Fibroblast of gingiva (primary cell): ENCODE data around the gene HOXD3.
A peak's percentile ranks its signal among the peaks of the same experiment; 100 is the strongest.

ENCODE experiments used
- DNase-seq: peaks from one replicate; pipeline ENCODE4 v3.0.0-alpha.2; 2011; ENCODE audit warnings: low read depth

Gene HOXD3

DNA sequence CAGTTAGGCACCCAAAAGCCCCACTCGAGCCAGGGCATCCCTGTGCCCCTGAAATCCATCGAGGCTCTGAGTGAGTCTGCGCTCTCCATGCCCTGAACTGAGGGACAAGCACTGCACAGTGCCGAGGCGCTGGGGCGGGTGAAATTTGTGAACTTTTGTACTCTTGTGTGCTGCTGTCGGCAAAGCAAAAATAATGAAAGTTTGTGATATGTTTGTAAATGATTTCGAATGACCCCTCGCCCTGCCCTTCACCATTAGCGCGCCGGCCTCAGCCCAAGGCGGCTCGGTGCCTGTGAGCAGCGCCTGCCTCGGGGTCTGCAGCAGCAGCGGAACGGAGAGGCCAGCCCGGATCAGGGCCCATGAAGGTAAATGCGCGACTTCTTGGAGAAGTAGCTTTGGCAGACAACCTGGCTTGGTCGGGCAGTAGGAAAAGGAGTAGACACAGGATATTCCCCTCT, 7.6 kb upstream of the HOXD3 start:
- no peak for DNase-seq

DNA sequence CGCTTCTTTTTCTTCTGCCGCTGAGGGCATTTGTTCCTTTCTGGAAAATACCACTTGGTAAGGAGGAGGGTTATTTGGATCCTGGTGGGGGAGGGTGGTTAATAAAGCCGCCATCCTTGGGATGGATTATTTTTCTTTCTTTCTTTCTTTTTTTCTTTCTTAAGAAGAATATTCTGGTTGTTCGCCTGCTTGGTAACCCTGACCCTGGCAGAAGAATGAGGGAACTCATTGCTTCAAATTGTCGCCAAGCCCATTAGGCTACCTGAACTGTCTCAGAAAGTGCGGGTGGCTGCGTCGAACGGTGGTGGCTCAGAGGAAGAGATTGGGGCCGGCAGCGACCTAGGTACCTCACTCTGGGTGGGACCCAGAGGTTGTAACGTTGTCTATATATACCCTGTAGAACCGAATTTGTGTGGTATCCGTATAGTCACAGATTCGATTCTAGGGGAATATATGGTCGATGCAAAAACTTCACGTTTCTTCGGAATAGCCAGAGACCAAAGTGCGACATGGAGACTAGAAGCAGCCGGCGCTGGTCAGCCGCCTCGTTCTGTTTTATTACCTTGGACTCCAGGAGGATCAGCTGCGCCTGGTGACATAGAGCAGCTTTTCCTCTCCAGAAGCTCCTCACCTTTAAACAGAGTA, 7.0 kb upstream of the HOXD3 start:
- no peak for DNase-seq

DNA sequence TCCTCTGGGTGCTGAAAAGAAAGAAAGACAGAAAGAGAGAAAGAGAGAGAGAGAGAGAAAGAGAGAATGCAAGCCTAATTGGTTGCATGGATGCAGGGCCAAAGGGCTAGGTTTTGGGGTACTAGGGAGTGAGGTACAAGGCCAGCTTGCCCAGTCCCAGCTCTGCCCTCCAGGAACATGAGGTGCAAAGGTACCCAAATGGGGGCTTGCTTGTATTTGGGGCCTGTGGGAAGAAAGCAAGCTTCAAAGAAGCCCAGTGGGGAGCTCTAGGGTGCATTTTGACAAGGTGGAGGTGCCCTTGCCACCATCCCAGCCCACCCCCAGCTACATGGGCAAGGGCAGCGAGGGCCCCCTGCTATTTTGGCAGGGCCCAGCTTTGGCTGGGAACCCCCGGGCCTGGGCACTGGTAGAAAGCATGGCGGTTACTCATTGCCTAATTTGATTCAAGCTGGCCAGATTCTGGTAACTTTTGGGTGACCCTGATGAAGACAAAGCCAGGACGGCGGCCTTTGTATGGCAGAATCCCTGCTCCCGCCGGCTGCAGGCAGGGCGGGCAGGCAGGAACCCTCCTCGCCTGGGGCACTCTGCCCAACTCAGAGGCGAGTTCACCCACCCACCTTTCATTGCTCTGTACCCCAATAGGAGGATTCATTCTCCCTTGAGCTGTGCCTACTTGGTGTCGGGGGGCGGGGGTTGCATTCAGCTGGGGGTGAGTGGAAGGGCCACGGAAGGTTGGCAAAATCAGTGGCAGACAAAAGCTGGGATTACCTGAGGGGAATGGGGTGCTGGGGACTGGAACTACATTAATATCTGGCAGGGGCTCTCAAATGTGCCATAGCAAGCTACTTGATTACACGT, 6.3 kb upstream of the HOXD3 start:
- no peak for DNase-seq

DNA sequence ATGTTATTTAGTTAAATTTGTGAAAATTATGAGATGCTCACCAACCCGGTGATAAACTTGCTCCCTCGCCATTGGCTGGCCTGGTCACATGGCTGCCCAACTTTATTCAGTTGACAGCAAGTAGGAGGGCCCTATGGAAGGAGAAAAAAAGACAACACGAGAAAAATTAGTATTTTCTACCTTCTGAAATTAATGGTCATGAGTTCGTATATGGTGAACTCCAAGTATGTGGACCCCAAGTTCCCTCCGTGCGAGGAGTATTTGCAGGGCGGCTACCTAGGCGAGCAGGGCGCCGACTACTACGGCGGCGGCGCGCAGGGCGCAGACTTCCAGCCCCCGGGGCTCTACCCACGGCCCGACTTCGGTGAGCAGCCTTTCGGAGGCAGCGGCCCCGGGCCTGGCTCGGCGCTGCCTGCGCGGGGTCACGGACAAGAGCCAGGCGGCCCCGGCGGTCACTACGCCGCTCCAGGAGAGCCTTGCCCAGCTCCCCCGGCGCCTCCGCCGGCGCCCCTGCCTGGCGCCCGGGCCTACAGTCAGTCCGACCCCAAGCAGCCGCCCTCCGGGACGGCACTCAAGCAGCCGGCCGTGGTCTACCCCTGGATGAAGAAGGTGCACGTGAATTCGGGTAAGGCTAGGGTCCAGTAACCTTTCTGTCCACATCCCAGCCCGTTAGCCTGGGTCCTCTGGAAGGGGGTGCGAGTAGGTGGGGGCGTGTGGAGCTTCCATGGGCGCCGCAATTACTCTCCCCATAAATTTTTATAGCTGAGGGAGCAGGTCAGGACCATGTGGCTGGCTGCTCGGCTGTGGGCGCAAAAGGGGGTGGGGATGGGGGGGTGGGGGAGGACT, 5.4 kb upstream of the HOXD3 start, which contains the start of gene HOXD4:
TSS of gene HOXD4 (plus strand) at position 109 of the 846 bp plus-strand sequence. CDS start at position 193, 84 bp downstream.
- no peak for DNase-seq

DNA sequence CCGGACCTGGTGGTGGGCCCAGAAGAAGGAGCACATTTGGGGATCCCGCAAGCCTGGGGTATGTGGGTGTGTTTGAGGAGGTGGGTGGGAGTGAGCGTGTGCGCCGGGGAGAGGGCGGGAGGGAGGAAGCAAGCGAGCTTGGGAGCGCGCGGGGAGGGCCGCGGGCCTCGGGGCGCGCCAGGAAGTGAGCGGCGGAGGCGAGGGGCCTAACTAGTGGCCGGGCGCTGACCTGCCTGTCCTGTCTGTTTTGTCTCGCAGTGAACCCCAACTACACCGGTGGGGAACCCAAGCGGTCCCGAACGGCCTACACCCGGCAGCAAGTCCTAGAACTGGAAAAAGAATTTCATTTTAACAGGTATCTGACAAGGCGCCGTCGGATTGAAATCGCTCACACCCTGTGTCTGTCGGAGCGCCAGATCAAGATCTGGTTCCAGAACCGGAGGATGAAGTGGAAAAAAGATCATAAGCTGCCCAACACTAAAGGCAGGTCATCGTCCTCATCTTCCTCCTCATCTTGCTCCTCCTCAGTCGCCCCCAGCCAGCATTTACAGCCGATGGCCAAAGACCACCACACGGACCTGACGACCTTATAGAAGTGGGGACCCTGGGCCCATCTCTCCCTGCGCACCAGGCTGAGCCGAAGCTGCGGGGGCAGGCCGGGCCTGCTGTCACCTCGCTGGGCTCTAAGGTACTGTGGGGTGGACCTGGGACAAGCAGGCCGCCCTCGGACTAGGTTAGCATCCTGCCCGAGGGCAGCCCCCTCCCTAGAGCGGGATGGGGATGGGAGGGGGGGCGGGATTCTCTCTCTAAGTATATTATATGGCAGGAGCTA, 4.5 kb upstream of the HOXD3 start:
- DNase-seq: no peak

DNA sequence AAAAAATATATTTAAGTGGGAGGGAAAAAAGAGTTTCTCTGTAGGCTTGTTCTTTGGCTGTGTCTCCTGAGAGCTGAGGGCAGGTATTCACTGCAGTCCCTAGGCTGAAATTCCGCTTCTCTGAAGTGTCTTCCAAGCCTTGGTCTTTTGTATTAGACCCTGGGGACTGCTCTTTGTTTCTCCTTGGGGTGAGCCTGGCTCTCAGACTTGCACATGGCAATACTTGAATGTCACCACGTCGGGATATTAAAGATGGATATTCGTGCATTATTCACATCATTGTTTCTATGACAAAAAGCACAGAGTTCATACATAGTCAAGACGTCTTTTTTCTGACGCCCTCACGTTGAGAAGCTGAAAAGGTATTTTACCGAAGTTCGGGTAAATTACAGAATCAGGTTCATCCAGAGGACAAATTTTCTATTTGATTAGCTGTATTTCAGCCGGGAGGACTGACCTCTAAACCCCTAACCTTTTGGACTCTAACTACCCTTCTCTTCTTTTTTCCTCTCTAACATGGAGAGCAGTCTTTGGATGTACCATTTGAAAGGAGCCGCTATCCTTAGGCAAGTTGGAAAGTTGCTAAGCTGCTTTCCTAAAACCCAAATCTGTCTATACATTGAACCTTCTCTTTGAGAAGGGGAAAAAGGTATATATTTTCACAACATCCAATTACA, 2.4 kb upstream of the HOXD3 start:
- no peak for DNase-seq

DNA sequence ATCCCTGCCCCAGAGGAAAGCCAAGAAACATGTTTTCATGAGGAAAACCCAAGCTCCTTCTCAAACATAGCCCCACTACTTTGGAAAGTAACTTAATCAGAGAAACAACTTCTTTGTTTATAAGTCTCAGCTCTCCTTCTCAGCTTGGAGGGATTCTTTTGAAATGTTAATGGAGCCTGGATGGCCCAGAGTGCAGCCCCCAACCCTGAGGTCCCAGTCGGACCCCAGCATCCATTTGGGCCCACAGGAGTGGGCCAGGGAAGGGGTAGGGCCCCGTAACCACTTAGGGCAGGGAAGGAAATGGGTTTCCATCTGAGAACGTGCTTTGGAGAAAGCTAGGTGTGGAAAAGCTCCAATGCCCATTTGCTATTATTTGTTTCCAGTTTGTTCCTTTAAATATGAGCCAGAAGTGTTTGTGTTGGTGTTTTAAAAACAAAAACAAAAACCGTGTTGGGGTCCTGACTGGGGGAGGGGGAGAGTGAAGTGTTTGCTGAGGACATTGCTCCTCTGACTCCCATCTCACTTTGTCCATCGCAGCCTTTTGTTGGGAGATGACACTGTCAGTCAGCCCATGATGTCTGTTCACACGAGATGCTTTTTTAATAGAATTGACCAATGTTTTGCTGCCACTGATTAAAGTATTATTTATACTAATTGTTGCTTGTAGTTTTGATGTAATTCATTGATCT, 1.6 kb upstream of the HOXD3 start:
- no peak for DNase-seq

DNA sequence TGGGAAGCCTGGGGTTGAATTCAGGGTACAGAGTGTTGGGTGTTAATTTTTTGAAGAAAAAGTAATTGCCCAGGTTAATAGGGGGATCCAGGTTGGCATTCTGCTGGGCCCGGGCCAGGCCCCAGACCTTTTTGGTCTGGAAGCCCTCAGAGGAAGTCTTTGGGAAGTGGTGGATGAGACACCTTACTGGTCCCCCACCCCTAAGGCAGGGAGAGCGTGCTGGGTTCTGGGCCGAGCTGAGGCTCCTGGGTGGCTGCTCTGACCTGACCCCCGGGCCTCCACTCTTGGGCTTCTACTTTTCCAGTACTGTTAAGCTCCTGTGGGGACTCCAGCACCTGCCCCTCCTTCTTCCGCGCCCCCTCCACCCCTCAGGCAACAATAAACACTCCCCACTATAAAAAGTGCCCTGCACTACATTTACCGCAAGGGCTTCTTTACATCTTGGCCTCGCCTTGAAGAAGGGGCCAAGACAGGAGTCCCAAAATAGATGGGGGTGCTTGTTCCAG, 753 bp upstream of the HOXD3 start:
- no peak for DNase-seq

DNA sequence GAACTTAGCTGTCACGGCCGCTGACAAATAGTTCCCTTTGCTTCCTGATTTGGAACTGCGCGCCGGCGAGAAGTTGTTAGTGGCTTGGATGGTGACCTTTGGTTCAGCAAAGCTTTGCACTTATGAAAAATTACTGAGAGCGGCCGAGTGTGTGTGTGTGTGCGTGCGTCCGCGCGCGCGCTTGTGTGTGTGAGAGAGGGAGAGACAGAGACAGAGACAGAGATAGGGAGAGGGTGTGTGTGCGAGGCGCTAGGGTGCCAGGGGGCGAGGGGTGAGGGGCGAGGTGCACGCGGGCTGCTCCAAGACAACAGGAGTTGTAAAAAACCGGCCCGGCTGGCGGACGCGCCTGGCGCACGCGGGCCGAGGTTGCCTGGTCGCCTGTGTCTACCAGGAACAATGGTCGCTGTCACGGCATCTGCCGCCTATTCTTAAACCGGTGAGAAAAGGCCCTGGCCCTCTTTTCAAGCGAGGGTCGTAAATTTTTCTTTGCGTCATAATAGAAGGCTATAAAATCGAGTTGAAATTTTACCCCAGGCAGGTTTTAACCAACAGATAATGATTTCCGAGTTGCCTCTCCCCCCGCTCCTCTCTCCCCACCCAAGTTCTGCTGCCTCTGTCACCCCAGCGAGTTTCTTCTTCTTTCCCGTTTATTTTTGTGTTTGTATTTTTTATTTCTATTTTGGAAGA, 535 bp downstream of the HOXD3 start:
- DNase-seq: no peak

DNA sequence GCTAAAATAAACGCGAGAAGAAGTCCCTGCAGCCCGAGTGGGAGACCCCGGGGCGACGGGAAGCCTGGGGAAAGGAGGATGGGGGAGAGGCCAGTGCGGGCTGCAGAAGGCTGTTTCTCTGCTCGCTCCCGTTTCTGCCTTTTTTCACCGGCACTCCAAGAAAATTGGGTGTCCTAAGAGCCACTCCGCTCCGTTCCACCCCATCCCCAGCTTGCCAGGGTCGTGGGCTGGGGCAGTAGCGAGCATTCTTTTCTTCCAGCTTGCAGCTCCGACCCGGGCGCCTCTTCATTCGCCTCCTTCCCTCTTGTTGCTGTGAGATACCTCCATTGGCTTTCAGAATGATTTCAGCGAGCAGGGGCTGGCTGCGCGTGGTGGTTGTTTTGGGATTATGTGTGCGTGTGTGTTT, 1.1 kb downstream of the HOXD3 start:
- DNase-seq: no peak

DNA sequence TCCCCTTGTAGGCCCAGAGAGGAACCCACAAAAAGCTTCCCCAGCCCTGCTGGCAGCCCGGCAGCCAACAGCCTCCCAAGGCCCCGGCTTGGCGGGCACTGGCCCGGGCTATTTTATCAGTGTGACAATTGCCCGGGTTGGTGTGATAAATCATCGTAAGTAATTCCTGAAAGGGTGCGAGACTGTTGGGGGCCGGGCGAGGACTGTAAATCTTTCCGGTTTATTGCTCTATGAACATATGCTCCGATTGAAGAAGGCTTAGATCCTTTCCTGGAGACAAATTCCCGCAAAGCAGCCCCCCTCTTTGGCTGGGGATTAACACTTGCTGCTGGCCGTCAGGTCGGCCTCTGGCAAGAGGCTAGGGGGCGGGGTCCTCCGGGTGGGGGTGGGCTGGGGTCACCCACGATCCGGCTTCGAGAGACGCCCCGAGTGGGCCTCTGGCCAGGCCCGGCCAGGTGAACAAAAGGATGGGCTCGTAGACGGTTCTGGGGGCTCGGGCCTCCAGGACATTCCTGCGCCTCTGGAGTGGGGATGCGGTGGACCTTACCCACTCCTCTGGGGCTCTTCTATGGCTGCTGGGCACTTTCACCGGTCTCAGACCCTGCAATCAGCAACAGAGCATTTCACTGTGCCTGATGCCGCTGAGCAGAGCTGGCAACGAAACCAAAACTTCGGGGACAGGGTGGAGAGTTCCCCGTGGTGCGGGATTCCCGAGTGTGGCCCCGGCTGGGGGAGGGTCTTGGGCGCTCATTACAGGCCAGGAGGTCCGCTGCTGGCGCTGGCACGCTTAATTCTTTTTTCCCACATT, 2.0 kb downstream of the HOXD3 start:
- no peak for DNase-seq

DNA sequence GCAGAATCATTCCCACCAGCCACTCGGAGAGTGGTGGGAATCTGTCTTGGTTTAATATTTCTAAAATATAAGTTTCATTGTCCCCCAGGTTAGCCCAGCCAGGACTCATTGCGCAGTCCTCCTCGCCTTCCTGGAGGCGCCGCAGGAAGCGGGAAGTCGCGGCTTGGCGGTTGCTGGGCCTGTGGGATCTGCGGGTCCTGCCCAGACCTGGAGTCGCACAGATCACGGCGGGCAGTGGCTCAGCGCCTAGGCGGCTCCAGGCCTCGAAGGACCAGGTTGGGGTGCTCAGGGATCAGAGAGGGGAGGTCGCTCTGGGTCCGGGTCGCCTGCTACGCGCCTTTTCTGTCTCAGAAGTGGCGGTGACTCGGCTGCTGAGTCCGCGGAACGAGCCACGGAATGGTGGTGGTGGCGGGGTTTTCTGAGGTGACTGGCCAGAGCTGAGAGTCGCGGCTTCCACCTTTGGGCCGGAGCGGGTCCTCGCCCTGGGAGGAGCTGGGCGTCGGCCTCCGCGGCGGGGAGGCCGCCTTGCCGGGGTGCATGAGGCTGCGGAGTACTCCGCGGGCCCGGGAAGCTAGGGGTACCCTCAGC, 2.6 kb downstream of the HOXD3 start:
- no peak for DNase-seq

DNA sequence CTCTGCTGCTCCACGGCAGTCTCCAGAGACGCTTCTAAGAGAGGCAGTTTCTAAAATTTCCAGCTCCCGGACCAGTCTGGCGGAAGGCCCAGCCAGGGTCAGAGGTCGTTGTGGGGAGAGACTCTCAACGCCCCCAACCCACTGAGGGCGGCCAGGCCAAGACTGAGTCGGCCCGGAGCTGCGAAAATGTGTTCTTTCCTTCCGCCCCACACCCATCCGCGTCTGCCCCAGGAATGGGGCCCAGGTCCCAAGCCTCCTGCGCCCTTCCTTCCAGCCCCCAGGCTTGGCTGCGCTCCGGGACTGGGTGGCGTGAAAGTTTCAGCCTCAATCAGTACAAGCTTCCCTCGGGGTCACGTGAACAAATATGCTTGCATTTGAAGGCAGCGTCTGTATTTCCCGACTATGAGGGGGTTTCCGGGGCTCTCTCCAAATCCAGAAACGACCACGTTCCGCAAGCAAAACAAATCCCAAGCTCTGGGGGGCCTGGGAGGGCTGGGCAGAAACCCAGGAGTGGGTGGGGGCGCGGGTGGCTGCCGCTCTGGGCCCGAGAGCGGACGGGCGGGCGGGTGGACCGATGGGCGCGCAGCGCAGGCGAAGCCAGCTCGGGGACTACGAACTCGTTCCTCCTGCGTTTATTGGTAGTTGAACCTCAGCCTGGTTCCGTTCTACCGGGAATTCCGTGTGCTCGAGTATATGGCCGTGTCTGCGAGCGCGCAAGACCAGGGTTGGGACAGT, 3.3 kb downstream of the HOXD3 start:
- no peak for DNase-seq

DNA sequence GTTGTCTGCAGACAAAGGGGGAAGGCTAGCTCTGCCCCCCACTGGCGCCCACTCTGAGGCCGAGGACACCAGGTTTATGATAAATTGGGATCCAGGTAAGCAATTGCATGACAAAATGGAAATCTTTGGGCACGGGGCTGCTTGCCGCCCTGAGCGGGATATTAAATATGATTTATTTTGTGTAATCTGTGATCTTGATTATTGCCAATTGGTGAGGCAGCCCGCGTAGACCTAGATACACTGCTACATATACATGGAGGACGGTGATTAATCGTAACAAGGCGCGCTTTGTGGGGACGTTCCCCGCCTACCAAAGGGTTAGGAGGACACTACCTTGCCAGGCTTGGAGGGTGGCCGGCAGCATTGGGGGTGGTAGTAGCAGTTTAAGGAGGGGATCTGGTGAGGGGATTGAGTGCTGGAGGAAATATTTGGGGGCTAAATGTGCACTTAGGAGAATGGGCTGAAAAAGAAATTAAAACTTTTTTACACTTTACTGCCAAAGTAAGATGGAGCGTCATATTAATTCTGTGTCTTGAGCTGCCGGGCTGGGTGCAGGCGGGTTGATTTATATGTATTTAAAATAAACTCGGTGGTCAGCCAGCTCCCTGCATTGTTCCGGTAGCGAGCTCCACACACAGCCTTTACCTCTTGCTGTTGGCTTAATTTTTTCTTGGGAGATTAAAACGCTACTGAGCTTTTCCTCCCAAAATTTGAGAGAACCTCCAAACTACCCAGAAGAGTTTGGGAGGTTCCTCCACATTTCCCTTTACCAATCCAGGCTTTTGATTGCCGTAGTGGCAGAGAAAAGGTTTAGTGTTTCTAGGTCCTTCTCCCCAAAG, 4.1 kb downstream of the HOXD3 start:
- DNase-seq: no peak

DNA sequence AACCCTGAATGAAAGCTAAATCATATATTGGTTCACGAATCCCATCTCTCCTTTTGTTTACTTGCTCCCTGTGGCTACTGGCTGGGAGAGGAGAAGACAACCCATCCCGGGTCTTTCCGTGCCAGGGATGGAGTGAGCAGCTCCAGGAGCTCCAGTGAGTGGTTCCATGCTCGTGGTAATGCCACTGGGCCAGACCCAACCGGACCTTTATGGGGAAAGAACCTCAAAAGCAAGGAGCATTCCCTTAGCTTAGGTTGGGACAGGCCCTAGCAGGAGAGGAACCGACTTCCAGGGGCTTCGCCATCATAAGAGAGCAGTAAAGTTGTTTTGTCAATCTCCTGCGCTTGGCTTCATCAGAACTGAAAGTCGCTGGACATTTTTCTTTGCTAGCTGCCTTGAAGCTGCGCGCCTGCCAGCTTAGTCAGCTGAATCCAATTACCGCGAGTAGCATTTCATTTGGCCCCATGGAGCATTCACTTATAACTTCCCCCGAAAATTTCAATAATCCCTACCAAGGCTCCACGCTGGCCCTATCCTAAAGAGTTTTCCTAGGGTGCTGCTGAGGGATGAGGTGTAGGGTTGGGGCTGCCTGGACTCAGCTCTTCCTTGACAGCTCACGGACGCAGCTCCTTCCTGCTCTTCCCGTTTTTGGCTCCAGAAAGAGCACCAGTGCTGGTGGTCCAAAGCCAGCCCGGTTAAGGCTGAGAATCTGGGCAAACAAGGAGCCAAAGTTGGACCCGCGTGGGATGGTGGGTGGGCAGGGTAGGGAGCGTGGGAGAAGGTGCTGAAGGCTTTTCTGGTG, 4.9 kb downstream of the HOXD3 start:
- DNase-seq: peak; percentile 18
